Measurements from ENCODE around the gene NMNAT1. TPM values are rescaled to one million over a fixed set of nuclear protein-coding genes. Genes with fewer than 3 reads are reported as not detected.
A peak's percentile ranks its signal among the peaks of the same experiment; 100 is the strongest.
"Not testable (repeated sequence)": the region's sequence is repeated elsewhere in the genome, so short reads cannot be mapped to it uniquely, and the experiment has no call there.

NMNAT1 gene
- total RNA-seq, 1 experiment from 2014 or later: 7.1 TPM

- no peak for DNase-seq (ENCODE audit: low read depth)
Measured at GRCh38 chr1:10014016-10014415, 70.7 kb downstream of the NMNAT1 start.

GRCh38 chr1:10019561-10019960 lies 76.3 kb downstream of the NMNAT1 start:
- no peak for DNase-seq (ENCODE audit: low read depth)

GRCh38 chr1:10020086-10020485 lies 76.8 kb downstream of the NMNAT1 start:
- no peak for DNase-seq (ENCODE audit: low read depth)

GRCh38 chr1:10020678-10021077 lies 77.4 kb downstream of the NMNAT1 start:
- not testable (repeated sequence) for DNase-seq (ENCODE audit: low read depth)

- DNase-seq (ENCODE audit: low read depth): not testable (repeated sequence)
Measured at GRCh38 chr1:10021992-10022391, 78.7 kb downstream of the NMNAT1 start.

GRCh38 chr1:10022656-10023055 lies 79.4 kb downstream of the NMNAT1 start:
- no peak for DNase-seq (ENCODE audit: low read depth)

- DNase-seq (ENCODE audit: low read depth): no peak
Measured at GRCh38 chr1:10025354-10025753, 82.1 kb downstream of the NMNAT1 start.

GRCh38 chr1:10027027-10027426 lies 83.8 kb downstream of the NMNAT1 start:
- no peak for DNase-seq (ENCODE audit: low read depth)

GRCh38 chr1:10028956-10029500 lies 85.8 kb downstream of the NMNAT1 start:
- DNase-seq (ENCODE audit: low read depth): not testable (repeated sequence)

- peak; percentile 11 for DNase-seq (ENCODE audit: low read depth)
Measured at GRCh38 chr1:10031461-10031860, 88.2 kb downstream of the NMNAT1 start.

GRCh38 chr1:10032590-10033358 lies 89.5 kb downstream of the NMNAT1 start, which contains the start of gene UBE4B:
Gene UBE4B, plus strand, starts transcription at chr1:10032958. Its CDS starts 713 bp downstream, at chr1:10033671.
- DNase-seq (ENCODE audit: low read depth): peak; percentile 99

- DNase-seq (ENCODE audit: low read depth): no peak
Measured at GRCh38 chr1:10033359-10033845, 90.1 kb downstream of the NMNAT1 start.

Small RNAs within 50 kb of the gene (small RNA-seq; reads per million reads assigned to genes)
- gene MIR5697: not detected

Other genes starting within 250 kb of the NMNAT1 start
- 68.9 and 72.2 TPM in 2 replicates for gene CLSTN1, start 119.5 kb upstream of the NMNAT1 start, total RNA-seq (2014; rRNA removed; shearing (Covaris generic))
- 32.2 and 33.3 TPM in 2 replicates for gene CTNNBIP1, start 33.2 kb upstream of the NMNAT1 start, total RNA-seq (2014; rRNA removed; shearing (Covaris generic))
- gene LZIC, start 84 bp upstream of the NMNAT1 start, total RNA-seq (2014; rRNA removed; shearing (Covaris generic)): 22.4 and 24.2 TPM in 2 replicates
- not detected in 2 replicates for gene RBP7, start 53.8 kb downstream of the NMNAT1 start, total RNA-seq (2014; rRNA removed; shearing (Covaris generic))
- gene UBE4B, start 89.5 kb downstream of the NMNAT1 start, total RNA-seq (2014; rRNA removed; shearing (Covaris generic)): 19.3 and 20.8 TPM in 2 replicates